Activated CD4-positive, alpha-beta T cell treated with anti-CD3 and anti-CD28 coated beads, Interleukin-2, Interleukin-4, amounts not matched to agents 100 ng/mL and 50 ng/mL, durations not matched to agents 16 hours and 8 hours (primary cell): Measurements from ENCODE around the gene ZSWIM6.

ENCODE experiments used
- DNase-seq: peaks from one replicate; pipeline ENCODE4 v3.0.0-alpha.2; 2020; ENCODE audit warnings: low spot score

ZSWIM6 gene

GRCh38 chr5:61307191-61307590 lies 24.9 kb upstream of the ZSWIM6 start:
- DNase-seq, result no peak

GRCh38 chr5:61307611-61308010 lies 24.4 kb upstream of the ZSWIM6 start:
- no peak for DNase-seq

GRCh38 chr5:61308712-61309111 lies 23.3 kb upstream of the ZSWIM6 start:
- no peak for DNase-seq

GRCh38 chr5:61309115-61309514 lies 22.9 kb upstream of the ZSWIM6 start:
- no peak for DNase-seq

- no peak for DNase-seq
These were observed 20.9 kb upstream of the ZSWIM6 start for GRCh38 chr5:61311056-61311610.

GRCh38 chr5:61311836-61312808 lies 19.9 kb upstream of the ZSWIM6 start:
- no peak for DNase-seq

- no peak for DNase-seq
These were observed 17.9 kb upstream of the ZSWIM6 start for GRCh38 chr5:61313960-61314681.

GRCh38 chr5:61318376-61318775 lies 13.7 kb upstream of the ZSWIM6 start:
- no peak for DNase-seq

- peak; percentile 39 for DNase-seq
These were observed 12.5 kb upstream of the ZSWIM6 start for GRCh38 chr5:61319388-61320146.

- no peak for DNase-seq
These were observed 11.2 kb upstream of the ZSWIM6 start for GRCh38 chr5:61320860-61321259.

GRCh38 chr5:61321669-61322068 lies 10.4 kb upstream of the ZSWIM6 start:
- DNase-seq, result no peak

- no peak for DNase-seq
These were observed 9.0 kb upstream of the ZSWIM6 start for GRCh38 chr5:61322738-61323725.

GRCh38 chr5:61327760-61328753 lies 4.0 kb upstream of the ZSWIM6 start:
- DNase-seq, result peak; percentile 64

- no peak for DNase-seq
These were observed 3.1 kb upstream of the ZSWIM6 start for GRCh38 chr5:61328791-61329549.

- DNase-seq, result peak; percentile 54
These were observed 2.4 kb upstream of the ZSWIM6 start for GRCh38 chr5:61329550-61330128.

GRCh38 chr5:61330341-61330844 lies 1.7 kb upstream of the ZSWIM6 start:
- DNase-seq, result no peak

- peak; percentile 52 for DNase-seq
These were observed 1.1 kb upstream of the ZSWIM6 start for GRCh38 chr5:61330845-61331406.

- peak; percentile 12 for DNase-seq
These were observed 296 bp downstream of the ZSWIM6 start for GRCh38 chr5:61332358-61332749.
